AML-193 (cell line): ENCODE measurements around the gene LEUTX.

Experiments
- DNase-seq, 2 experiments: peaks; one replicate each; lab custom pipeline; 2025; lab: John Stamatoyannopoulos, UW

The LEUTX gene

GRCh38 chr19:39824143-39825092, 45.8 kb downstream of the LEUTX start:
- DNase-seq, result peak; percentile 90 to 91

GRCh38 chr19:39825093-39825463, 46.4 kb downstream of the LEUTX start:
- DNase-seq, result no peak

GRCh38 chr19:39825531-39826076, 47.0 kb downstream of the LEUTX start:
- no peak for DNase-seq

- DNase-seq, result no peak
These were observed 47.8 kb downstream of the LEUTX start for GRCh38 chr19:39826311-39826945.

- DNase-seq, result no peak
These were observed 48.6 kb downstream of the LEUTX start for GRCh38 chr19:39827216-39827615.

GRCh38 chr19:39828015-39828653, 49.5 kb downstream of the LEUTX start:
- no peak for DNase-seq

- DNase-seq, result no peak
These were observed 50.0 kb downstream of the LEUTX start for GRCh38 chr19:39828654-39829032.

- DNase-seq, result no peak
These were observed 51.1 kb downstream of the LEUTX start for GRCh38 chr19:39829702-39830275.

- DNase-seq, result no peak
These were observed 51.8 kb downstream of the LEUTX start for GRCh38 chr19:39830406-39830805.

GRCh38 chr19:39830847-39831246, 52.2 kb downstream of the LEUTX start:
- no peak for DNase-seq

GRCh38 chr19:39831679-39832078, 53.0 kb downstream of the LEUTX start:
- no peak for DNase-seq

GRCh38 chr19:39832341-39833083, 53.9 kb downstream of the LEUTX start:
- DNase-seq, result no peak

GRCh38 chr19:39833160-39833463, 54.5 kb downstream of the LEUTX start:
- no peak for DNase-seq

GRCh38 chr19:39833464-39834286, 55.0 kb downstream of the LEUTX start, which contains the start of gene DYRK1B:
Gene DYRK1B, minus strand, starts transcription at chr19:39834162. Its CDS starts 2,295 bp downstream, at chr19:39831867.
- DNase-seq, result no peak

GRCh38 chr19:39834287-39834841, 55.7 kb downstream of the LEUTX start:
- DNase-seq, result no peak
